Neural cell (in vitro differentiated cells): ENCODE measurements around the gene SETD5.

Source experiments
- EP300 ChIP-seq: fragments of 450-650 bp; conservative IDR thresholded peaks from 2 replicates; pipeline ENCODE4 v1.6.1; 2014; ENCODE audit warnings: antibody characterized with exemption, mild to moderate bottlenecking, moderate library complexity; ENCODE audit not compliant: poor library complexity, severe bottlenecking
- EZH2 ChIP-seq: fragments of 200-600, 300-800 bp; shearing (Covaris generic), sonication (generic); IDR thresholded peaks from 2 replicates; pipeline ENCODE4 v1.6.1; 2014; ENCODE audit warnings: antibody characterized with exemption, low read length, borderline replicate concordance, mild to moderate bottlenecking; ENCODE audit not compliant: insufficient read depth, poor library complexity, severe bottlenecking
- MXI1 ChIP-seq: fragments of 450-650 bp; conservative IDR thresholded peaks from 2 replicates; pipeline ENCODE4 v1.6.1; 2014; ENCODE audit warnings: antibody characterized with exemption, mild to moderate bottlenecking; ENCODE audit not compliant: poor library complexity, severe bottlenecking
- POLR2AphosphoS5 ChIP-seq: IDR thresholded peaks from 2 replicates; pipeline ENCODE4 v1.6.1; 2012
- RAD21 ChIP-seq: fragments of 450-650 bp; conservative IDR thresholded peaks from 2 replicates; pipeline ENCODE4 v1.6.1; 2014; ENCODE audit warnings: antibody characterized with exemption, mild to moderate bottlenecking, moderate library complexity
- SMC3 ChIP-seq: fragments of 450-650 bp; conservative IDR thresholded peaks from 2 replicates; pipeline ENCODE4 v1.6.1; 2014; ENCODE audit warnings: antibody characterized with exemption, mild to moderate bottlenecking, moderate library complexity; ENCODE audit not compliant: poor library complexity
- TAF1 ChIP-seq: IDR thresholded peaks from 2 replicates; pipeline ENCODE4 v1.6.1; 2012; ENCODE audit warnings: low read depth
- TF ChIP-seq, protein P1 (sequence below): fragments of 450-650 bp; IDR thresholded peaks from 2 replicates; pipeline ENCODE4 v1.5.1; 2014; ENCODE audit warnings: antibody characterized with exemption, mild to moderate bottlenecking, moderate library complexity; ENCODE audit not compliant: poor library complexity, severe bottlenecking
- TF ChIP-seq, protein P2 (sequence below): IDR thresholded peaks from 2 replicates; pipeline ENCODE4 v1.6.1; 2012; ENCODE audit warnings: borderline replicate concordance

DNA sequence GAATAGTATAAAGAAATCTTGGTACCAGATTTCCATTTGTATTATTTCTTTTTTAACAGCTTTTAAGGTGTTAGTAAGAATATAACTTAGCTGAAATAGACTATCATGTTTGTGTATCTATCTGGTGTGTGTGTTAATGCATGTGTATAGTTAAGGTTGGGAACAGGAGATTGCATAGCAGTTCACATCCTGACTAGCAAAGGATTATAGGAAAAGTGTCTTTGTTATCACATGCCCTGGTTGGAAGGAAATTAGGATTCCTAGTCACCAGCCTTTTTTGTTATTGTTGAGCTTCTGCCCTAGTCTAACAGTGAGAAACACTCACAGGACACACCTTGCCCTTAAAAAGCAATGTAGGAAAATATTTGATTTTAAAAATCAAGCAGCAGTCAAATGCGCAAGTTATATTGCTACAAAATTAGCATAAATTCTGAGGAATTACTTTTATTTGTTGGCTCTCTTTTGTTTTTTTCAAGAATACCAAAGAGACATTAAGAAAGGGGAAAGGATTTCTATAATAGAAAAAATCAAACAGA, 58.2 kb downstream of the SETD5 start:
- TF ChIP-seq, protein P1, sequence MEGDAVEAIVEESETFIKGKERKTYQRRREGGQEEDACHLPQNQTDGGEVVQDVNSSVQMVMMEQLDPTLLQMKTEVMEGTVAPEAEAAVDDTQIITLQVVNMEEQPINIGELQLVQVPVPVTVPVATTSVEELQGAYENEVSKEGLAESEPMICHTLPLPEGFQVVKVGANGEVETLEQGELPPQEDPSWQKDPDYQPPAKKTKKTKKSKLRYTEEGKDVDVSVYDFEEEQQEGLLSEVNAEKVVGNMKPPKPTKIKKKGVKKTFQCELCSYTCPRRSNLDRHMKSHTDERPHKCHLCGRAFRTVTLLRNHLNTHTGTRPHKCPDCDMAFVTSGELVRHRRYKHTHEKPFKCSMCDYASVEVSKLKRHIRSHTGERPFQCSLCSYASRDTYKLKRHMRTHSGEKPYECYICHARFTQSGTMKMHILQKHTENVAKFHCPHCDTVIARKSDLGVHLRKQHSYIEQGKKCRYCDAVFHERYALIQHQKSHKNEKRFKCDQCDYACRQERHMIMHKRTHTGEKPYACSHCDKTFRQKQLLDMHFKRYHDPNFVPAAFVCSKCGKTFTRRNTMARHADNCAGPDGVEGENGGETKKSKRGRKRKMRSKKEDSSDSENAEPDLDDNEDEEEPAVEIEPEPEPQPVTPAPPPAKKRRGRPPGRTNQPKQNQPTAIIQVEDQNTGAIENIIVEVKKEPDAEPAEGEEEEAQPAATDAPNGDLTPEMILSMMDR, result no peak
- TF ChIP-seq POLR2AphosphoS5 (no peak), EZH2 (no peak), SMC3 (no peak), EP300 (no peak), RAD21 (no peak), TAF1 (no peak), MXI1 (no peak)
- TF ChIP-seq, protein P2, sequence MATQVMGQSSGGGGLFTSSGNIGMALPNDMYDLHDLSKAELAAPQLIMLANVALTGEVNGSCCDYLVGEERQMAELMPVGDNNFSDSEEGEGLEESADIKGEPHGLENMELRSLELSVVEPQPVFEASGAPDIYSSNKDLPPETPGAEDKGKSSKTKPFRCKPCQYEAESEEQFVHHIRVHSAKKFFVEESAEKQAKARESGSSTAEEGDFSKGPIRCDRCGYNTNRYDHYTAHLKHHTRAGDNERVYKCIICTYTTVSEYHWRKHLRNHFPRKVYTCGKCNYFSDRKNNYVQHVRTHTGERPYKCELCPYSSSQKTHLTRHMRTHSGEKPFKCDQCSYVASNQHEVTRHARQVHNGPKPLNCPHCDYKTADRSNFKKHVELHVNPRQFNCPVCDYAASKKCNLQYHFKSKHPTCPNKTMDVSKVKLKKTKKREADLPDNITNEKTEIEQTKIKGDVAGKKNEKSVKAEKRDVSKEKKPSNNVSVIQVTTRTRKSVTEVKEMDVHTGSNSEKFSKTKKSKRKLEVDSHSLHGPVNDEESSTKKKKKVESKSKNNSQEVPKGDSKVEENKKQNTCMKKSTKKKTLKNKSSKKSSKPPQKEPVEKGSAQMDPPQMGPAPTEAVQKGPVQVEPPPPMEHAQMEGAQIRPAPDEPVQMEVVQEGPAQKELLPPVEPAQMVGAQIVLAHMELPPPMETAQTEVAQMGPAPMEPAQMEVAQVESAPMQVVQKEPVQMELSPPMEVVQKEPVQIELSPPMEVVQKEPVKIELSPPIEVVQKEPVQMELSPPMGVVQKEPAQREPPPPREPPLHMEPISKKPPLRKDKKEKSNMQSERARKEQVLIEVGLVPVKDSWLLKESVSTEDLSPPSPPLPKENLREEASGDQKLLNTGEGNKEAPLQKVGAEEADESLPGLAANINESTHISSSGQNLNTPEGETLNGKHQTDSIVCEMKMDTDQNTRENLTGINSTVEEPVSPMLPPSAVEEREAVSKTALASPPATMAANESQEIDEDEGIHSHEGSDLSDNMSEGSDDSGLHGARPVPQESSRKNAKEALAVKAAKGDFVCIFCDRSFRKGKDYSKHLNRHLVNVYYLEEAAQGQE, result no peak
